Activated CD4-positive, alpha-beta memory T cell treated with anti-CD3 and anti-CD28 coated beads for 36 hours (primary cell): ENCODE data around the gene CA11. TPM values are rescaled to one million over a fixed set of nuclear protein-coding genes. Genes with fewer than 3 reads are reported as not detected.
"Not testable (repeated sequence)": the region's sequence is repeated elsewhere in the genome, so short reads cannot be mapped to it uniquely, and the experiment has no call there.

ENCODE experiments used
- CTCF ChIA-PET: fragments of 350-600 bp; sonication (Branson Sonifier 250); formaldehyde crosslinking; loops from one replicate; lab custom pipeline; 2021; ENCODE audit warnings: antibody characterized with exemption, inconsistent platforms; lab: Charles Lee
- POLR2A ChIA-PET: fragments of 350-600 bp; sonication (Branson Sonifier 250); formaldehyde crosslinking; loops from one replicate; lab custom pipeline; 2021; ENCODE audit warnings: antibody characterized with exemption; lab: Charles Lee
- DNase-seq: peaks from one replicate; pipeline ENCODE4 v3.0.0-alpha.2; 2020
- H3K27ac Mint-ChIP-seq: one replicate; pipeline ENCODE4 v1.8.0; 2021; ENCODE audit warnings: mixed read lengths
- H3K27me3 Mint-ChIP-seq: one replicate; pipeline ENCODE4 v1.8.0; 2021; ENCODE audit warnings: mixed read lengths
- H3K36me3 Mint-ChIP-seq: one replicate; pipeline ENCODE4 v1.8.0; 2021; ENCODE audit warnings: mixed read lengths
- H3K4me1 Mint-ChIP-seq: one replicate; pipeline ENCODE4 v1.8.0; 2021; ENCODE audit warnings: low read depth, mixed read lengths
- H3K4me3 Mint-ChIP-seq: one replicate; pipeline ENCODE4 v1.8.0; 2021; ENCODE audit warnings: mild to moderate bottlenecking, mixed read lengths
- H3K9me3 Mint-ChIP-seq: one replicate; pipeline ENCODE4 v1.8.0; 2021; ENCODE audit warnings: mixed read lengths
- intact Hi-C: fragments of 100-400 bp; cut with micrococcal nuclease; formaldehyde crosslinking; loops from one replicate; pipeline ENCODE4 v1.15.1; 2023
- total RNA-seq, 2 experiments: library from RNA; stranded (reverse); gene quantifications; one replicate each; pipeline ENCODE4 v1.2.3, GENCODE V29; 2021

The CA11 gene
- total RNA-seq, 2 experiments from 2014 or later = 12.7 to 15.9 TPM

DNA sequence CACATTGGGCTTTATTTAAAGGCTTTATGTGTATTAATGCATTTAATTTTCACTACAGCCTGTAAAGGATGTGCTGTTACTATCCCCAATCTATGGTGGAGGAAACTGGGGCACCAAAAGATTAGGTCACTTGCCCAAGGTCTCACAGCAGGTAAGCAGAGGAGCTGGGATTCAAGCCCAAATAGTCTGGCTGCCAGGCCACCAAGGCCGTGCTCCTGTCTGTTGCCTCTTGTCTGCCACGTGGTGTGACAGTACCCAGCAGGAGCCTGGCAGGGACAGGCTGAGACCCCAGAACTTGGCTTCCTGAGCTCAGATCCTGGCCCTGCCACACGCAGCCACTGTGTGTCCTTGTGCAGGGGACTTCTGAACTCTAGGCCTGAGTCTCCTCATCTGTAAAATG, 22.3 kb upstream of the CA11 start:
- Mint-ChIP-seq H3K27ac (no peak overlapping the region), H3K4me1 (peaks cover 2% of the 10 kb centered on the region), H3K4me3 (no peak overlapping the region), H3K9me3 (peaks cover 4% of the 10 kb centered on the region), H3K27me3 (no peaks in the 10 kb centered on the region), H3K36me3 (no peaks in the 10 kb centered on the region)
- intact Hi-C loops = no loop called here
- POLR2A ChIA-PET = no interaction called here
- CTCF ChIA-PET = no interaction called here
- no peak for DNase-seq

DNA sequence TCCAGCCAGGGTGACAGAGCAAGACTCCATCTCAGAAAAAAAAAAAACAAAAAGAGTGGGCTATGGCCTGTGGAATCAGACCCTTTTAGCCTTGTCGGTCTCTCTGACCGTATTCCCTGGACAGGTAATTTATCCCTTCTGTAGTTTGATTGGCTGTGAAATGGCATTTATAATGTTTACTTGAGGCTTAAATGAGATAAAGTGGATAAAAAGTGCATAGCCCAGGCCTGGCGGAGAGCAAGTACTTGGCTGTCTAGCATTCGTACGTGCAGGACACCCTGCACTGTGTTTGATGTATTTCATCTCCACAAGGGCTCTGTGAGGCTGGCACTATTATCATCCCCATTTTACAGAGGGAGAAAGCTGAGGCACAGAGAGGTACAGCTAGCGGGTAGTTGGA, 19.8 kb upstream of the CA11 start:
- Mint-ChIP-seq H3K4me1 (peaks cover 7% of the 10 kb centered on the region), H3K4me3 (no peak overlapping the region), H3K27me3 (no peaks in the 10 kb centered on the region), H3K36me3 (no peaks in the 10 kb centered on the region), H3K27ac (no peak overlapping the region), H3K9me3 (peaks cover 4% of the 10 kb centered on the region)
- ChIA-PET CTCF (interaction anchor here (1.3 kb wide), 1 partner anchor 9 kb away, joined by 5 read pairs; no protein-coding TSS in a partner anchor), POLR2A (no interaction called here)
- intact Hi-C loops = no loop called here
- DNase-seq = no peak

DNA sequence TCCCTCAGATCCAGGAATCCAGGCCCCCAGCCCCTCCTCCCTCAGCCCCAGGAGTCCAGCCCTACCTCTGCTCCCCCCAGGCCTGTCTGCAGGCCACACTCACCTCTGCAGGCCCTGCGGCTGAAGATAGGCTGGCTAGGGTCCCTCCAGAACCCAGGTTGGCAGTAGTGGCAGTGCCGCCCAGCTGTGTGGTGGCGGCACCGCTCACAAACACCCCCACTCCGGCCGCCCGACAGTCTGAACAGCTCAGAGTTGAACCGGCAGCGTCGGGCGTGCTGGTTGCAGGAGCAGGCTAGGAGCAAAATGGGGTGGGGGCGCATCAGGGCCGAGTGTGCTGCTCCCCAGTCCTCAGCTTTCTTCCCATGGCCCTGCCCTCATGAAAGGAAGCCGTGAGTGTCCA, 18.5 kb upstream of the CA11 start:
- Mint-ChIP-seq H3K27me3 (no peaks in the 10 kb centered on the region), H3K4me1 (peaks cover 7% of the 10 kb centered on the region), H3K27ac (no peak overlapping the region), H3K36me3 (no peaks in the 10 kb centered on the region), H3K9me3 (no peaks in the 10 kb centered on the region), H3K4me3 (no peak overlapping the region)
- no peak for DNase-seq
- CTCF ChIA-PET = no interaction called here
- POLR2A ChIA-PET = no interaction called here
- intact Hi-C loops = no loop called here

DNA sequence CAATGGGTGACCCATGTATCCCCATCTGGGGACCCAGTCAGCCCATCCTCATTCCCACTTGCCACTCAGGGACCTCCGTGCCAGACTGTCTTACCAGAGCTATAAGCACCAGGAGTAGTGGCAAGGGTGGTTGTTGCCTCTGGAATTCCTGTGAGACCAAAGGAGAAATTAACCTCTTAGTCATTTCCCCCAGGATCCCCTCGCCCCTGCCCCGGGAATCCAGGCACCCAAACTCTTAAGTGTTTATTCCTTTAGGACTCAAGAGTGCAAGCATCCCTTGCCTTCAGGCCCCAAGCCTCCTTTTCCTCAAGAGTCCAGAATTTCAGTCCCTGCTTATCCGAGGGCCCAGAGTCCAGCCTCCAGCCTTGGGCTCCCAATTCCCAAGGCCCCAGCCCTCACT, 17.7 kb upstream of the CA11 start:
- Mint-ChIP-seq H3K27me3 (no peaks in the 10 kb centered on the region), H3K4me3 (no peak overlapping the region), H3K4me1 (peaks cover 7% of the 10 kb centered on the region), H3K9me3 (no peaks in the 10 kb centered on the region), H3K36me3 (no peaks in the 10 kb centered on the region), H3K27ac (no peak overlapping the region)
- ChIA-PET CTCF (interaction anchor here (1.0 kb wide), 1 partner anchor 11 kb away, joined by 3 read pairs; no protein-coding TSS in a partner anchor), POLR2A (interaction anchor here (0.7 kb wide), 1 partner anchor 19 kb away, joined by 5 read pairs; no protein-coding TSS in a partner anchor)
- intact Hi-C loops = no loop called here
- DNase-seq = no peak

DNA sequence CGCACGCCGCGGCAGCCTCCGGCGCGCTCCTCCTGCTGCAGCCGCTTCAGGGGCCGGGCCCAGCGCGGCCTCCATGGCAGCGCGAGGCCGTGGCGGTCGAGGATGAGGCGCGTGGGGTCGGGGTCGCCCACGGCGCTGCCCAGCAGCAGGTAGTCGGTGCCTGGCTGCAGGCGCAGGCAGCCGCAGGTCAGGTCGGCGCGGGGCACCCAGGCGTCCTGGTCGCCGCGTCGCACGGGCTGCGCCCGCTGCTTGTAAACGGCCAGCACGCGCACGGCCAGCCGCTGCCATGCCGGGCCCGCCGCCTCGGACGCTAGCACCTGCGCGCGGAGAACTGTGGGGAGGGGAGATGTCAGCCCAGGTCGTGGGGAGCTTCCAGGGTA, 15.7 kb upstream of the CA11 start:
- Mint-ChIP-seq H3K27me3 (no peaks in the 10 kb centered on the region), H3K4me3 (no peak overlapping the region), H3K36me3 (no peaks in the 10 kb centered on the region), H3K27ac (no peak overlapping the region), H3K4me1 (peaks cover 9% of the 10 kb centered on the region), H3K9me3 (no peaks in the 10 kb centered on the region)
- ChIA-PET POLR2A (no interaction called here), CTCF (no interaction called here)
- intact Hi-C loops = loop anchor here (2.0 kb wide), 1 partner anchor 17 kb away; no protein-coding TSS in a partner anchor
- DNase-seq = no peak

DNA sequence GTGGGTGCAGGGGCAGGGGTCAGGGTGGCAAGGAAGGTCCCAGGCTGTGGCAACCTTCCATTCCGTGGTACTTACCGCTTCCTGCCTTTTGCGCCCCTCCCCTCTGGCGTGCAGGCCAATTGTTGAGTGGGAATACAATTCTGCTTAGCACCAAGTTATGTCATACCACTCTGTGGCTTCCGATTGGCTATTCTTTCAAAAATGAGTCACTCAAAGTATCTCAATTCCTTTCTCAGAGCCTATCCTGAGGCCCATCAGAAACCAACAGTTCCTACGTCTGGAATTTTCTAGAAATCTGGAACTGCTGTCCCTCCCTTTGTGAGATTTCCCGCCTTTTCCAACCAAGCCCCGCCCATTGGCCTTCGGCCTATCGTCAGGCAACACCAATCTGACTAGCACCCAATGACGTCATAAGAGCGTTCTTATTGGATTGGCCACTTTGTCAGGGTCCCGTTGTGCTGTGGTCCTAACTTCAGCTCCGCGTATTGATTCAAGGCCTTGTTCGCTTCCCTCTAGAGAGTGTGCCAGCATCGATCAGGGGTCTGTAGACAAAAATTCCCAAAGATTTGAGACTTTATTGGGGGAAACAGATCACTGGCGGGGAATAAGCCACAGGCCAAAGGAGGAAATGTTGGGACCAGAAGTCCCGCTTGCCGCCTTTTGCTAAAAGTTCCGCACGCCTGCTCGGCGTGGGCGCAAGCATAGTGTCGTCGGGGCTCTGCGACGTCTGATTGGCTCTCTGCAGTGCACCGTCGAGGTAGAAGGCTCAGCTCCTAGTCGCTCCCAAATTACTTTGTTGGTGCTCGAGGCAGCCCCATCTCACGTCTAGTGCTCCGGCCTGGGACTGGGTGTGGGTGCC, 15.1 kb upstream of the CA11 start:
- Mint-ChIP-seq H3K9me3 (no peaks in the 10 kb centered on the region), H3K27me3 (no peaks in the 10 kb centered on the region), H3K27ac (peak overlapping the region; percentile 79), H3K36me3 (no peaks in the 10 kb centered on the region), H3K4me1 (peaks cover 9% of the 10 kb centered on the region), H3K4me3 (peak overlapping the region; percentile 55)
- ChIA-PET CTCF (no interaction called here), POLR2A (no interaction called here)
- peak; percentile 86 for DNase-seq
- intact Hi-C loops = loop anchor here (2.0 kb wide), 1 partner anchor 16 kb away; no protein-coding TSS in a partner anchor

DNA sequence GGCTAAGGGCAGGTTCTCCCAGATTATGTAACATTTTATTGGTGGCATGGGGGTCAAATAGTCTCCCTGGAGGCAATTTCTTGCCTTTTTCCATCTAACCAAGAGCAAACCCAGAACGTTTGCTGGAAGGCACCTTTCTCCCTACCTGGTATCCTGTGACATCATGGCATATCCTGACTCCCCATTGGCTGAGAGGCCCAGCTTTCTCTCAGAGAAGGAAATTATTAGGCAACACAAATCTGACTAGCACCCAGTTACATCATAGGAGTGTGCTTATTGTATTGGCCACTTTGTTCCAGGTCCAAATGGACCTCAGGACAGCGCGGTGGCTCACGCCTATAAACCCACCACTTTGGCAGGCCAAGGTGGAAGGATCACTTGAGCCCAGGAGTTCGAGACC, 13.8 kb upstream of the CA11 start:
- Mint-ChIP-seq H3K27ac (no peak overlapping the region), H3K4me1 (peaks cover 9% of the 10 kb centered on the region), H3K27me3 (no peaks in the 10 kb centered on the region), H3K36me3 (no peaks in the 10 kb centered on the region), H3K9me3 (no peaks in the 10 kb centered on the region), H3K4me3 (no peak overlapping the region)
- no peak for DNase-seq
- ChIA-PET CTCF (no interaction called here), POLR2A (no interaction called here)
- intact Hi-C loops = loop anchor here (2.0 kb wide), 1 partner anchor 15 kb away; no protein-coding TSS in a partner anchor

DNA sequence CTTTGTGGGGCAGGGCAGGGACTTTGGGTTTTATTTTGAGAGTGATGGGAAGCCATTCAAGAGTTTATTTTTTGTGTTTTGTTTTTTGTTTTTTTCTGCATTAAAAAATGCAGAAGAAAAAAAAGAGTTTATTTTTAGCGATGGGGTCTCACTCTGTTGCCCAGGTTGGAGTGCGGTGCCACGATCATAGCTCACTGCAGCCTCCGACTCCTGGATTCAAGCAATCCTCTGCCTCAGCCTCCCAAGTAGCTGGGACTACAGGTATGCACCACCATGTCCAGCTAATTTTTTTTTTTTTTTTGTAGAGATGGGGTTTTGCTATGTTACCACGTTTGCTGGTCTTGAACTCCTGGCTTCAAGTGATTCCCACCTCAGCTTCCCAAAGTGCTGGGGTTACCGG, 12.5 kb upstream of the CA11 start:
- H3K27me3 Mint-ChIP-seq = no peaks in the 10 kb centered on the region
- ChIA-PET CTCF (interaction anchor here (1.3 kb wide), 1 partner anchor 12 kb away, joined by 4 read pairs; the partner anchor contains the start of gene CA11), POLR2A (no interaction called here)
- intact Hi-C loops = no loop called here
- H3K4me3 Mint-ChIP-seq = no peak overlapping the region
- no peaks in the 10 kb centered on the region for H3K36me3 Mint-ChIP-seq
- no peak for DNase-seq
- no peaks in the 10 kb centered on the region for H3K9me3 Mint-ChIP-seq
- H3K4me1 Mint-ChIP-seq = peaks cover 9% of the 10 kb centered on the region
- H3K27ac Mint-ChIP-seq = no peak overlapping the region

DNA sequence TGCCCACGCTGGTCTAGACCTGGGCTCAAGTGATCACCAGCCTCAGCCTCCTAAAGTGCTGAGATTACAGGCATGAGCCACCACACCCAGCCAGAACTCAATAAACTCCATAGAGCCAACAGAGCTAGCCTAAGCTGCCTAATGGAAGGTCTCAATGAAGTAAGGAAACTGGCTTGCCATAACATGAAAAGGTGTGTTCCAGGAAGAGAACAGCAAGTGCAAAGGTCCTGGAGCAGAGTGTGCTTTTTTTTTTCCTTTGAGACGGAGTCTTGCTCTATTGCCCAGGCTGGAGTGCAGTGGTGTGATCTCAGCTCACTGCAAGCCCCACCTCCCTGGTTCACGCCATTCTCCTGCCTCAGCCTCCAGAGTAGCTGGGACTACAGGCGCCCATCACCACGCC, 11.8 kb upstream of the CA11 start:
- POLR2A ChIA-PET, H3K4me3 Mint-ChIP-seq, intact Hi-C loops, H3K9me3 Mint-ChIP-seq, H3K27me3 Mint-ChIP-seq, H3K27ac Mint-ChIP-seq, H3K36me3 Mint-ChIP-seq, DNase-seq: not testable (repeated sequence)
- CTCF ChIA-PET = interaction anchor here (1.3 kb wide), 1 partner anchor 12 kb away, joined by 4 read pairs; the partner anchor contains the start of gene CA11
- peaks cover 11% of the 10 kb centered on the region for H3K4me1 Mint-ChIP-seq

DNA sequence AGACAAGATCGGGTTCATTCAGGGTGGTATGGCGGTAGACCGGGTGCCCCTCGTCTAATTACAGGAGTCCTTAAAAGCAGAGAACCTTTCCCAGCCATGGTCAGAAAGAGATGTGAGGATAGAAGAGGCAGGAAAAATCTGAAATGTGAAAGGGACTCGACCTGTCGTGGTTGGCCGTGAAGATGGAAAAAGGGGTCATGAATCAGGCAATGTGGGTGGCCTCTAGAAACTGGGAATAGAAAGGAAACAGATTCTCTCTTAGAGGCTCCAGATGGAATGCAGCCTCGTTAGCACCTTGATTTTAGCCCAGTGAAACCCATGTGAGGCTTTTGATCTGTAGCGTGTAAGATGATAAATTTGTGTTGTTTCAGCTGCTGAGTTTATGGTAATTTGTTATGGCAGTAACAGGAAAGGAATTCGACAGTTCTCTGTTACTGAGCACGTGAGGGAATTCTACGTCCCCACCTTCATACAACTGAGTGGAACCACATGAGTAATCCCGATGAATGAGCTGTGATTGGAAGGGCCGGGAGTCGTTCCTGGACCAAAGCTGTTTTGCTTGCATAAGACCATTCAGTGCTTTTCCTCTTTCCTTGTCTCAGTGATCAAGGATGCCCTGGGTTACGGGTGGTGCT, 11.0 kb upstream of the CA11 start:
- Mint-ChIP-seq H3K9me3 (no peaks in the 10 kb centered on the region), H3K27ac (no peak overlapping the region), H3K27me3 (no peaks in the 10 kb centered on the region), H3K4me3 (no peak overlapping the region), H3K36me3 (no peaks in the 10 kb centered on the region), H3K4me1 (peaks cover 11% of the 10 kb centered on the region)
- POLR2A ChIA-PET = no interaction called here
- intact Hi-C loops = no loop called here
- CTCF ChIA-PET = interaction anchor here (1.3 kb wide), 1 partner anchor 11 kb away, joined by 4 read pairs; the partner anchor contains the start of gene CA11
- DNase-seq = no peak

DNA sequence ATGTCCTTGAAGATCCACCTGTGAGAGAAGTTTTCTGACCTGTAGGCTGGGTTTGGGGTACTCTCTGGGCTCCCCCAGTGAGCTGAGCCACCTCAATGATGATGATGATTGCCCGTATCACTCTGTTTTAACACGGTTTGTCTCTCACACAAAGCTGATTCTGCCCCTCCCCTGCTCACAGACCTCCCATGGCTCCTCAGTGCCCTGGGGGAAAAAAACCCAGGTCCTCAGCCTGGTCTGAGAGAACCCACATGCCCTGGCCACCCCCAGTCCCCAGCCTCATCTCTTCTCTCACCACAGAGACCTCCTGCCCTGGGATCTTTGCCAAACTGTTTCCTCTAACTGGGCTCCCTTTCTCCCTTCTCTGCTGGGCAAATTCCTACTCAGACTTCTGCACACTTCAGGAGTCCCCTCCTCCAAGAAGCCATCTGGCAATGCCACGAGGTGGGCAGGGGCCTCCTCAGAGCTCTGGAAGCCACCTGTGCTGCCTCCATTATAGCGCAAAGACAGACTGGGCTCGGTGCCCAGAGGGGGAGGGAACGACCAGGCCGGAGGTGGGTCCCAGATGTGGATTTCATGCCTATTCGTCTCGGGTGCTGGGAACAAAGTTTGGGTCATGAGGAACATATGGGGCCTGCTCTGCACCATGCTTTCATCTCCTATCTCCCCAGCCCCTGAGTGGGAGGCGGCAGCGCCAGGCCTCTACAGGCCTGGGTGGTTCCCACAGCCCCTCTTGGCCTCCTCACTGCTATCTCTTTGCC, 8.5 kb upstream of the CA11 start:
- no peak for DNase-seq
- Mint-ChIP-seq H3K27ac (no peak overlapping the region), H3K27me3 (no peaks in the 10 kb centered on the region), H3K4me1 (peaks cover 11% of the 10 kb centered on the region), H3K9me3 (no peaks in the 10 kb centered on the region), H3K36me3 (no peaks in the 10 kb centered on the region), H3K4me3 (no peak overlapping the region)
- POLR2A ChIA-PET = interaction anchor here (0.7 kb wide), 1 partner anchor 11 kb away, joined by 3 read pairs; no protein-coding TSS in a partner anchor
- CTCF ChIA-PET = no interaction called here
- intact Hi-C loops = no loop called here

DNA sequence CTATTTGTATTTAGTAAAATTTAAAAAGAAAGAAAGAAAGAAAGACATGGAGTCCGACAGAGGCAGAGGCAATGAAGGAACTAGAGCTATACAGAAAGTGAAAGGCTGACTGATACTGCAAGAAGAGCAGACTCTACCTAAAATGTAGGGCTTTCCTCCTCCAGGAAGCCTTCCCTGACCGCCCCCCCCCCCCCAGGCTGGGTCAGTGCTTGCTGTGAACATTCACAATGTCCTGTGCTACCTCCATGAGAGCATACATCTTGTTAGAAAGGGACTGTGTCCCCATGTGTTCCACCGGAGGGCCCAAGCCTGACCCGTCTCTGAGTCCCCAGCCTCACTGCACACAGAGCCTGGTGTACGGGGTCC, 5.7 kb upstream of the CA11 start:
- ChIA-PET POLR2A (no interaction called here), CTCF (no interaction called here)
- intact Hi-C loops = no loop called here
- H3K9me3 Mint-ChIP-seq = no peaks in the 10 kb centered on the region
- no peaks in the 10 kb centered on the region for H3K27me3 Mint-ChIP-seq
- no peaks in the 10 kb centered on the region for H3K36me3 Mint-ChIP-seq
- no peak for DNase-seq
- peaks cover 24% of the 10 kb centered on the region for H3K4me1 Mint-ChIP-seq
- H3K4me3 Mint-ChIP-seq = no peak overlapping the region
- H3K27ac Mint-ChIP-seq = no peak overlapping the region
